ENCODE results near the gene PRSS50. TPM values are rescaled to one million over a fixed set of nuclear protein-coding genes. Genes with fewer than 3 reads are reported as not detected.
"Not testable (repeated sequence)": the region's sequence is repeated elsewhere in the genome, so short reads cannot be mapped to it uniquely, and the experiment has no call there.

Gene PRSS50
- total RNA-seq, 1 donor from 2014 or later = not detected

GRCh38 chr3:46755646-46756045 is 38.0 kb upstream of the PRSS50 start:
- no peaks in the 10 kb centered on the region for H3K27me3 ChIP-seq (ENCODE audit: control insufficient read depth, insufficient read depth, low read length)
- TF ChIP-seq CTCF (IDR thresholded peaks at IDR 0.05; ENCODE audit: insufficient read depth, low read length, severe bottlenecking) = no peak
- DNase-seq (ENCODE audit: low read depth) = no peak
- no peak overlapping the region for H3K4me3 ChIP-seq (ENCODE audit: low read depth, low read length)
- no peak for FAIRE-seq
- H3K36me3 ChIP-seq (ENCODE audit: control insufficient read depth, insufficient read depth, low read length) = no peaks in the 10 kb centered on the region

- FAIRE-seq; H3K27me3 ChIP-seq (ENCODE audit: control insufficient read depth, insufficient read depth, low read length); H3K36me3 ChIP-seq (ENCODE audit: control insufficient read depth, insufficient read depth, low read length); H3K4me3 ChIP-seq (ENCODE audit: low read depth, low read length); DNase-seq (ENCODE audit: low read depth): not testable (repeated sequence)
These were observed 35.5 kb upstream of the PRSS50 start for GRCh38 chr3:46753127-46753526.

- no peak for DNase-seq (ENCODE audit: low read depth)
- no peak for FAIRE-seq
- Histone ChIP-seq H3K4me3 (ENCODE audit: low read depth, low read length) (no peak overlapping the region), H3K27me3 (ENCODE audit: control insufficient read depth, insufficient read depth, low read length) (no peaks in the 10 kb centered on the region), H3K36me3 (ENCODE audit: control insufficient read depth, insufficient read depth, low read length) (no peaks in the 10 kb centered on the region)
- no peak for TF ChIP-seq CTCF (IDR thresholded peaks at IDR 0.05; ENCODE audit: insufficient read depth, low read length, severe bottlenecking)
These were observed 32.9 kb upstream of the PRSS50 start for GRCh38 chr3:46750555-46751038.

GRCh38 chr3:46749129-46749528 is 31.5 kb upstream of the PRSS50 start:
- H3K36me3 ChIP-seq (ENCODE audit: control insufficient read depth, insufficient read depth, low read length) = no peaks in the 10 kb centered on the region
- DNase-seq (ENCODE audit: low read depth) = no peak
- H3K27me3 ChIP-seq (ENCODE audit: control insufficient read depth, insufficient read depth, low read length) = no peaks in the 10 kb centered on the region
- no peak overlapping the region for H3K4me3 ChIP-seq (ENCODE audit: low read depth, low read length)
- TF ChIP-seq CTCF (IDR thresholded peaks at IDR 0.05; ENCODE audit: insufficient read depth, low read length, severe bottlenecking) = no peak
- FAIRE-seq = no peak

GRCh38 chr3:46748170-46748569 is 30.5 kb upstream of the PRSS50 start:
- H3K4me3 ChIP-seq (ENCODE audit: low read depth, low read length) = no peak overlapping the region
- no peaks in the 10 kb centered on the region for H3K27me3 ChIP-seq (ENCODE audit: control insufficient read depth, insufficient read depth, low read length)
- H3K36me3 ChIP-seq (ENCODE audit: control insufficient read depth, insufficient read depth, low read length) = no peaks in the 10 kb centered on the region
- no peak for TF ChIP-seq CTCF (IDR thresholded peaks at IDR 0.05; ENCODE audit: insufficient read depth, low read length, severe bottlenecking)
- FAIRE-seq = no peak
- no peak for DNase-seq (ENCODE audit: low read depth)

- TF ChIP-seq CTCF (IDR thresholded peaks at IDR 0.05; ENCODE audit: insufficient read depth, low read length, severe bottlenecking) = no peak
- FAIRE-seq (no peak), DNase-seq (ENCODE audit: low read depth) (no peak)
- H3K36me3 ChIP-seq (ENCODE audit: control insufficient read depth, insufficient read depth, low read length) = no peaks in the 10 kb centered on the region
- H3K27me3 ChIP-seq (ENCODE audit: control insufficient read depth, insufficient read depth, low read length) = no peaks in the 10 kb centered on the region
- H3K4me3 ChIP-seq (ENCODE audit: low read depth, low read length) = no peak overlapping the region
These were observed 29.0 kb upstream of the PRSS50 start for GRCh38 chr3:46746711-46747110.
